Measurements from ENCODE around the gene CACNG5. TPM values are rescaled to one million over a fixed set of nuclear protein-coding genes. Genes with fewer than 3 reads are reported as not detected.

The CACNG5 gene
- total RNA-seq, 4 donors from 2014 or later: not detected

DNA sequence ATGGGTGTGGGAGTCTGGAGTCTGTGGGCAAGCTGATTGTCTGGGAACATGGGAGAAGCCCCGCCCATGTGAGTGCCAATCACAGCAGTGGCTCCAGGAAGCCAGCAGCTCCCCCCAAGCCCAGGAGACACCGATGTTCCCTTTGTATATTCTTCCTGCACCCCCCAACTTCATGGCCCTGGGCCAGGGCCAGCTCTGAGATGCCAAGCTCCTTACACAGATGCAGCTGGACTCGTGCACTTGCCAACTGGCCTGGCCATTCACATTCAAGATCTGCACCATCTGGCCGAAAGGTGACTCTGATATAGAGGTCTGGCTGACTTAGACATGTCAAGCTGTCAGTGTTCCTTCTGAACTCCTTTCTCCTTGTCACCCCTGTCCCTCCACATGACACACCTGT is 50.5 kb downstream of the CACNG5 start:
- no peak for DNase-seq (ENCODE audit: low spot score)
- no peak for ATAC-seq (ENCODE audit: low FRiP score)
- TF ChIP-seq, protein P1, sequence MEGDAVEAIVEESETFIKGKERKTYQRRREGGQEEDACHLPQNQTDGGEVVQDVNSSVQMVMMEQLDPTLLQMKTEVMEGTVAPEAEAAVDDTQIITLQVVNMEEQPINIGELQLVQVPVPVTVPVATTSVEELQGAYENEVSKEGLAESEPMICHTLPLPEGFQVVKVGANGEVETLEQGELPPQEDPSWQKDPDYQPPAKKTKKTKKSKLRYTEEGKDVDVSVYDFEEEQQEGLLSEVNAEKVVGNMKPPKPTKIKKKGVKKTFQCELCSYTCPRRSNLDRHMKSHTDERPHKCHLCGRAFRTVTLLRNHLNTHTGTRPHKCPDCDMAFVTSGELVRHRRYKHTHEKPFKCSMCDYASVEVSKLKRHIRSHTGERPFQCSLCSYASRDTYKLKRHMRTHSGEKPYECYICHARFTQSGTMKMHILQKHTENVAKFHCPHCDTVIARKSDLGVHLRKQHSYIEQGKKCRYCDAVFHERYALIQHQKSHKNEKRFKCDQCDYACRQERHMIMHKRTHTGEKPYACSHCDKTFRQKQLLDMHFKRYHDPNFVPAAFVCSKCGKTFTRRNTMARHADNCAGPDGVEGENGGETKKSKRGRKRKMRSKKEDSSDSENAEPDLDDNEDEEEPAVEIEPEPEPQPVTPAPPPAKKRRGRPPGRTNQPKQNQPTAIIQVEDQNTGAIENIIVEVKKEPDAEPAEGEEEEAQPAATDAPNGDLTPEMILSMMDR (IDR thresholded peaks at IDR 0.05): no peak

DNA sequence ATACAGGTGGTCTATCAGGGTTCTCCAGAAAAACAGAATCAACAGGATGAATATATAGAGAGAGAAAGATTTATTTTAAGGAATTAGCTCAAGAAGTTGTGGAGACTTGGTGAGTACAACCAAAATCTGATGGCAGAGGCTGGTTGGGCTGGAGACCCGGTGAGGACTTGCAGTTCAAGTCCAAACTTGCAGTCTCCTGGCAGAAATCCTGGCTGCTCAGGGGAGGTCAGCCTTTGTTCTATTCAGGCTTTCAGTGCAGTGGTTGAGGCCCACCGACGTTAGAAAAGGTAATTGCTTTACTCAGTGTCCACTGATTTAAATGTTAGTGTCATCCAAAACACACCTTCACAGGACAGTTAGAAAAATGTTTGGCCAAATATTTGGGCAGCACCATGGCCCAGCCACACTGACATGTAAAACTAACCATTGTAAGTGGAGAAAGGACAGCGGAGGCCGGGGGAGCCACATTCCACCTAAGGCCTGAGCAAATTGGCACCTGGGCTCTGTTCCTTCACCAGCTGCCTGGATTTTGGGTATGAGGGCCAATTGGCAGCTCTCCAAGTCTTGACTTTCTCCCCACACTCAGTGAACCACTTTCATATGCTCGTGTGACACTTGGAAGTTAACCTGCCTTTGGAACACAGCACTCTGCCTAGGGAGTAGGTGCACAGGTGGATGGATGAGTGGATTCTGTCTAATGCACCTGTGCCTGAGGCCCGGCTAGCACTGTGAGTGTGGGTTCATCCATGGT is 54.7 kb downstream of the CACNG5 start:
- no peak for ATAC-seq (ENCODE audit: low FRiP score)
- DNase-seq (ENCODE audit: low spot score): no peak
- TF ChIP-seq, protein P1 (IDR thresholded peaks at IDR 0.05): no peak

DNA sequence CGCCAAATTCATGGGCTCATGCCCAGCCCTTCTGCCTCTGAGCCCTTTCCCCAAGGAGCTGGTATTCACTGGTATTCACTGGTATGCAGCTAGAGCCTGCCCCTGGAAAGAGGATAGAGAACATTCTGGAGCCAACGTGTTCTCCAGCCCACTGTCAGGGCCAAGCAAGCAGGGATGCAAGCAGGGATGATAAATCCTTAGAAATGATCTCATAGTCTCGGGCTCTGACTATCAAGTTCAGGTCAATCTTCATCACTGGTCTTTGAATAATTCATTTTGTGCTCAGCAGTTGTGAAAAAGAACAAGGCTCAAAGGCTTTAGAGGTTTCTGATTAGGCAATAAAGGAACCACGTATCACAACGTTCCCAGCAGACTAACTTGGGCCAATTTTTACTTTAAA is 57.3 kb downstream of the CACNG5 start:
- no peak for DNase-seq (ENCODE audit: low spot score)
- TF ChIP-seq, protein P1 (IDR thresholded peaks at IDR 0.05): no peak
- peak; percentile 85 for ATAC-seq (ENCODE audit: low FRiP score)

DNA sequence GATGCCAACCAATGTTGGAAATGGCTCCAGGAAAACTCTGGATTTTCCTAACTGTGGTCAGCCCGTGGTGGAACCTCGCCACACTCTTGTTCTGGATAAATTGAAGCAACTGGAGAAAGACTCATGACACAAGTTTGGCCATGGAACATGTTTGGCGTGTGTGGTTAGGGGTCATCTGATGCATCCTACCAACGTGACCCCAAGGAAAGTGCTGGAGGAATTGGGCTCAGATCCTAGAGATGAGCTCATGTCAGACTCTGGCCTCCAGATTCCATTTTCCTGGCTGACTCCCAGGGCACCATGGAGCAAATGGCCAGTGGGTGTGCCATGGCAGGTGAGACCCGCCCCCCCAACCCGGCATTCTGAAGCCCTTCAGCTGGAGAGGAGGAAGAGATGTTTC is 58.5 kb downstream of the CACNG5 start:
- no peak for ATAC-seq (ENCODE audit: low FRiP score)
- no peak for DNase-seq (ENCODE audit: low spot score)
- TF ChIP-seq, protein P1 (IDR thresholded peaks at IDR 0.05): no peak

DNA sequence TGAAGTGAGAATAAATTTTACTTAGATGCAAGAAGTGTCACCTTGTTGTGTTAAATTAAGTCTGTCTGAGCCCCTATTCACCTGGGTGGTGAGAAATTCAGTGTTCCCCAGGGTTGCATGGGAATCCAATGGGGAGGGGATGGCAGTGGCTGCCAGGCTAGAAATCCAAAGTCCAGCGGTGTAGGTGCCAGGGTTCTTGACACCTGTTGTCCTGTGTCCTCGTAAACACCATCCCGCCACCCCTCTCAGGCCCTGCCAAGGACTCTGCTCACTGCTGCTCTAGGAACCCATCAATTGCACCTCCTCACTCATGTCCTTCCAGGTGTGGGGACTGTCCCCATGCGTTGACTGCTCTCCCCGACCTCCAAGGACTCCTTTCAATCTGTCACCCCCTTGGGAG is 58.9 kb downstream of the CACNG5 start:
- DNase-seq (ENCODE audit: low spot score) (no peak), ATAC-seq (ENCODE audit: low FRiP score) (no peak)
- TF ChIP-seq, protein P1 (IDR thresholded peaks at IDR 0.05): no peak

DNA sequence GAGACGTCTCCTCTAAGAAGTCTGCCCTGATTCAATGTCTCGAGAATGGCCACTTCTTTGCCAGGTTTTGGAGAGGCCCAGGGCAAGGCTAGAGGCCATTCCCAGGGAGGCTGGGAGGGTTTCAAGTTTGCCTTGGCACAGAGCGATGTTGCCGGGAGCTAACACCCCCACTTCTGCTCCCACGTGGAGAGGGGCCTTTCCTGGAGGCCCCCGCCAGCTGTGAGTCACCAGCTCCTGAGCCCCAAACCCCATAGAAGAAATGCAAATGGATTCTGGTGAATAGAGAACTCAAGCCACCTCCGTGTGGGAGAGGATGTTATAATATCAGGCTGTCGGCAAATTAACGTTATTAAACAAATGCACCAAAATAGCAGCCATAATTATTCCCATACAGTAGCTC is 62.2 kb downstream of the CACNG5 start:
- DNase-seq (ENCODE audit: low spot score) (no peak), ATAC-seq (ENCODE audit: low FRiP score) (no peak)
- TF ChIP-seq, protein P1 (IDR thresholded peaks at IDR 0.05): no peak

DNA sequence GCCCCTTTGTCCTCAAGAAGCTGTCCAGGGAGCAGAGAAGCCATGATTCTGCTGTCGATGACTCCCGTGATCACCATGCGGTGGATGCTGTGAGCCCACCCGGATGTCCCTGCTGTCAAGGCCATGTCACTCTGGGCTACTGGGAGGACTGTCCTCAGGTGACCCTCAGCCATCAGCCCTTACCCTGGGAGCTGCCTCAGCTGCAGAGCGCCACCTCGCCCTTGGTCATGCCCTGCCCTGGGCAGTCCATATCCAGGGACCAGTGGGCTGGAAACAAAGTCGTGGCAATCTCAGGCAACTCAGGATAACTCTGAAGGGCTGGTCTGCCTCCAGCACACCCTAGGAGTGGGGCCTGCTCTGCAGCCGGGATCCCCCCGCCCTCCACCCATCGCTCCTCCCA is 63.6 kb downstream of the CACNG5 start:
- ATAC-seq (ENCODE audit: low FRiP score) (no peak), DNase-seq (ENCODE audit: low spot score) (no peak)
- TF ChIP-seq, protein P1 (IDR thresholded peaks at IDR 0.05): no peak

Measured in omental fat pad (tissue), 4 donors.